NCI-H146 treated with DMSO at 0.1 percent for 48 hours (cell line): Measurements from ENCODE around the gene WDR81.
"Not testable (repeated sequence)": the region's sequence is repeated elsewhere in the genome, so short reads cannot be mapped to it uniquely, and the experiment has no call there.

Experiments
- DNase-seq: peaks from one replicate; lab custom pipeline; 2025; ENCODE audit not compliant: unreplicated experiment; lab: John Stamatoyannopoulos, UW

The WDR81 gene

DNA sequence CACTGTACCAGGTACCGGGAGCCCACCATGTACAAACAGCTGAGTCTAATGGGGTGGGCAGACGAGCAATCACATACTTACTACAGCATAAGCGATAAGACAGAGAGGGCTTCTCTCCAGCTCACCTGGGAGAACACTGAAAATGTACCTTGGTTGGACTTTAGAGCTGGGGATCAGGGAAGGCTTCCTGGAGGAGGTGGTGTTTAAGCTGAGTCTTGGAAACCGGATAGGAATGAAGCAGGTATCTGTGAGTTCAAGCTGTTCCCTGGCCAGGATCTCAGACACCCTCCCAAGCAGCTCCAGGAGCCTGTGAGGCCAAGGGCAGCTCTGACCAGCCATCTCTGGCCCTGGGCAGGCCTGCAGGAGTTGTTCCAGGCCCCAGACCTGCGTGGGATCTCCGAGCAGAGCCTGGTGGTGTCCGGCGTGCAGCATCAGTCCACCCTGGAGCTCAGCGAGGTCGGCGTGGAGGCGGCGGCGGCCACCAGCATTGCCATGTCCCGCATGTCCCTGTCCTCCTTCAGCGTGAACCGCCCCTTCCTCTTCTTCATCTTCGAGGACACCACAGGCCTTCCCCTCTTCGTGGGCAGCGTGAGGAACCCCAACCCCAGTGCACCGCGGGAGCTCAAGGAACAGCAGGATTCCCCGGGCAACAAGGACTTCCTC lies 29.4 kb downstream of the WDR81 start:
- no peak for DNase-seq

DNA sequence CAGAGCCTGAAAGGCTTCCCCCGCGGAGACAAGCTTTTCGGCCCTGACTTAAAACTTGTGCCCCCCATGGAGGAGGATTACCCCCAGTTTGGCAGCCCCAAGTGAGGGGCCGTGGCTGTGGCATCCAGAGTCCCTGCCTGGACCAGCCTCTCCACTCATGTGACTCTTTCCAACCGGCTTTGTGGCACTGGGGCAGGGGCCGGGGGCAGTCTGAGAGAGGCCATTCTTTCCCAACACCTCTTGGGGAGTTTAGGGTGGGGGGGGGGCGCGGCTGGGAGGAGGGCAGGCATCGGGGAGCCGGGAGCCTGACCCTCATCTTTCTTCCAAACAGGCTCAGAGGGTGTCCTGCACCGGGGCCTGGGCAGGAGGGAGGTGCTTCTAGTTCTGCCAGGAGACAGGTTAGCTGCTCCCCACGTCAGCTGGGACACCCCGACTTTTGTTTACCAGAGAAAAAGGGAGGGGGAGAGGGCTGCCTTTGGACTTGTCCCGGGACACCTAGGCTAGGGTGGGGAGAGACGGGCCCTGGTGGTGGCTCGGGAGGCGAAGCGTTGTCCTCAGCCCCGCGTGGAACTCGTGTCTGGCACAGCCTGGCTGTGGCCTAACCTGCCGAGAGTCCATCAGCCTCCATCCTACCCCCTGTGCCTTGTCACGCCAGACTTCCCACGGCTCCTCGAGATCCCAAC lies 30.1 kb downstream of the WDR81 start:
- no peak for DNase-seq

DNA sequence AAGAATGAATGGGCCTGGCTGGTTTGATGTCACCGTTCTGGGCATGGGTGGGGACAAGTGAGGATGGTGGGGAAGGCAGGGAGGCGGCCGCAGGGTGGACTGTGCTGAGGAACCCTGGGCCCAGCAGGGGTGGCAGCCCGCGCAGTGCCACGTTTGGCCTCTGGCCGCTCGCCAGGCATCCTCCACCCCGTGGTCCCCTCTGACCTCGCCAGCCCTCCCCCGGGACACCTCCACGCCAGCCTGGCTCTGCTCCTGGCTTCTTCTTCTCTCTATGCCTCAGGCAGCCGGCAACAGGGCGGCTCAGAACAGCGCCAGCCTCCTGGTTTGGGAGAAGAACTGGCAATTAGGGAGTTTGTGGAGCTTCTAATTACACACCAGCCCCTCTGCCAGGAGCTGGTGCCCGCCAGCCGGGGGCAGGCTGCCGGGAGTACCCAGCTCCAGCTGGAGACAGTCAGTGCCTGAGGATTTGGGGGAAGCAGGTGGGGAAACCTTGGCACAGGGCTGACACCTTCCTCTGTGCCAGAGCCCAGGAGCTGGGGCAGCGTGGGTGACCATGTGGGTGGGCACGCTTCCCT lies 30.8 kb downstream of the WDR81 start:
- no peak for DNase-seq

DNA sequence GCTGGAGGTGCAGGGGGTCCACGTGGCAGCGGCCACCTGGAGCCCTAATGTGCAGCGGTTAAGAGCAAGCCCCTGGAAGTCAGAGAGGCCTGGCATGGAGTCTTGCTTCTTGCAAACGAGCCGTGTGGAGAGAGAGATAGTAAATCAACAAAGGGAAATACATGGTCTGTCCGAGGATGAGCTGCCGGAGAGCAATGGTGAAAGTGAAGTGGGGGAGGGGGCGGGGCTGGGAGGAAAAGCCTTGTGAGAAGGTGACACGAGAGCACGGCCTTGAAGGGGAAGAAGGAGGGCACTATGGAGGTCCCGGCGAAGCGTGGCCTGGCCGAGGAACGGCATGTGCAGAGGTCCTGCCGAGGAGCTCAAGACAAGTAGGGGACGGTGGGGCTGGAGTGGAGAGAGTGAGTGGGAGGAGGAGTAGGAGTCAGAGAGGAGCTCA lies 31.3 kb downstream of the WDR81 start:
- no peak for DNase-seq

DNA sequence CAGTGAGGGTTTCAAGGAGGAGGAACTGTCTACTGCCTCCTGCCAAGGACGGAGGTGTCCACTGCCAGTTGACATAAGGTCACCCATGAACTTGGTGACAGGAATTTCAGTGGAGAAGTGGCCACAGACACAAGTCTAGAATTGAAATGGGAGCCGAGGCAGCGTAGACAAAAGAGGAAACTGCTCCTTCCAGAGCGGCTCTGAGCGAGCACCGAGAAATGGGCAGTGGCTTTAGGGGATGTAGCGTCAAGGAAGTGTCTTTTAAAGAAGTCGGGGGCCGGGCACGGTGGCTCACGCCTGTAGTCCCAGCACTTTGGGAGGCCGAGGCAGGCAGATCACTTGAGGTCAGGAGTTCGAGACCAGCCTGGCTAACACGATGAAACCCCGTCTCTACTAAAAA lies 34.3 kb downstream of the WDR81 start:
- DNase-seq: no peak

DNA sequence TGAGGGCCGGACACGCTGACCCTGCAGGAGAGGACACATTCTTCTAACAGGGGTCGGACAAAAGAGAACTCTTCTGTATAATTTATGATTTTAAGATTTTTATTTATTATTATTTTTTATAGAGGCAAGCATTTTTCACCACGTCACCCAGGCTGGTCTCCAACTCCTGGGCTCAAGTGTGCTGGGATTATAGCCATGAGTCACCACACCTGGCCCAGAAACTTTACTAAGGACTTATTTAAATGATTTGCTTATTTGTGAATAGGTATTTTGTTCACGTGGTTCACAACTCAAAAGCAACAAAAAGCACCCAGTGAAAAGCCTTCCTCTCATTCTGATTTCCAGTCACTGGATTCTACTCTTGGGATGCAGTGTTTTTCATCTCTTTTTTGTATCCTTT lies 35.0 kb downstream of the WDR81 start:
- DNase-seq: no peak

DNA sequence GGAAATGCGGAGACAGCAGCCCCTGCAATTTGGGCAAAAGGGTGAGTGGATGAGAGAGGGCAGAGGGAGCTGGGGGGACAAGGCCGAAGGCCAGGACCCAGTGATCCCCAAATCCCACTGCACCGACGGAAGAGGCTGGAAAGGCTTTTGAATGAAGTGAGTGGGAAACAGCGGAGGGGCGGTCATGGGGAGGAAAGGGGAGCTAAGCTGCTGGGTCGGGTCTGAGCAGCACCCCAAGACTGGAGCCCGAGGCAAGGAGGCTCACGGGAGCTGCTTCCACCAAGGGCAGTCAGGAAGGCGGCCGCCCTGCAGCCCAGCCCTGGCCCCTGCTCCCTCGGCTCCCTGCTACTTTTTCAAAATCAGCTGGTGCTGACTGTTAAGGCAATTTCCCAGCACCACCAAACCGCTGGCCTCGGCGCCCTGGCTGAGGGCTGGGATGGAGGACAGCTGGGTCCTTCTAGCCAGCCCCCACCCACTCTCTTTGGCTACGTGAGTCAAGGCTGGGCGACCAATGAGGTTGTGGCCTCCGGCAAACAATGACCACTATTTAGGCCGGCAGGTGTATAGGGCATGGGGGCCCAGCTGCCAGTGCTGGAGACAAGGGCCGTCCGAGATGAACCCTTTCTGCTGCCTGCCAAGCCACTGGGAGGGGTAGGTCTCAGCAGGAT lies 37.9 kb downstream of the WDR81 start:
- peak; percentile 85 for DNase-seq

DNA sequence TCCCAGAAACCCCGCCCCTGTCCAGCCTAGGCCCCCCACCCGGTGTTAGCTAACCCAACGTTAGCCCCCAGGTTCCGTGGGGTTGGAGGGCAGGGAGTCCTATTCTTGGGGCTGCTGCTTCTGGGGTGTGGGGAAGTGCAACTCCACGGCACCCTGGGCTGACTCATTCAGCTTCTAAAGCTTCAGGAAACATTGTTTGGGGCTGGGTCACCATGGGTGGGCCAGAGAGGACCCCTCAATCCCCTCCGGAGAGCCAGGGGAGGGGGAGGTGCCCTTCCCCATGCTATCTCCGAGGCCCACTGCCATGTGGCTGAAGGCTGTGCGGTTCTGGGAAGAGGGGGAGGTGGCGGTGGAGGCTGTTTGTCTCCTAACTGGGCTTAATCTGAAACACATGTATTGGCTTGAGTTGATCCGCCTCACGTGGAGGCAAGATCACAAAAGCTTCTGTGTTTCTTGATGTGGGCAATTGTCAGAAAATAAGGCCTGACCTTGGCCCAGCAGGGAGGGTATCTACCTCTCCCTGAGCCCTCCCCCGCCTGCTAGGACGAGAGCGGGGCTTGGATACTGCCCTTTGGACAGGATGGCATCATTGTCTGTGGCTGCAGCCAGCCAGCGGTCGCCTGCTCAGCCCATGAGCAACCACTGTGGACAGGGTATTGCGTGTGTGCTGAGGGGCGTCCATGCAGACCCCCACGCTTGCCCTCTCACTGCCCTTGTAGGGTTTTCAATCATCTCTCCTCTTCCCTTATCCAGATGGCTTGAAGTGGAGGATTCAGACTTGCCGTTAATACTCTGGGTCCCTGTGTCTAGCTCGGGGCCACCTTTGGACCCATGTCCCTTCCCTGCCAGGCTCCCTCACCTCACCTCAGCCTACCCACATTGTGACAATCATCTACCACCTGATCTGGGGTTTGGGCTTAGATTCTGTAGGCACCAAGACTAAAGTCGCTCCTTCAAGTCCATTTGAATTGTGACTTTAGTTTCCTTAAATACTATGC lies 38.7 kb downstream of the WDR81 start:
- peak; percentile 66 for DNase-seq

DNA sequence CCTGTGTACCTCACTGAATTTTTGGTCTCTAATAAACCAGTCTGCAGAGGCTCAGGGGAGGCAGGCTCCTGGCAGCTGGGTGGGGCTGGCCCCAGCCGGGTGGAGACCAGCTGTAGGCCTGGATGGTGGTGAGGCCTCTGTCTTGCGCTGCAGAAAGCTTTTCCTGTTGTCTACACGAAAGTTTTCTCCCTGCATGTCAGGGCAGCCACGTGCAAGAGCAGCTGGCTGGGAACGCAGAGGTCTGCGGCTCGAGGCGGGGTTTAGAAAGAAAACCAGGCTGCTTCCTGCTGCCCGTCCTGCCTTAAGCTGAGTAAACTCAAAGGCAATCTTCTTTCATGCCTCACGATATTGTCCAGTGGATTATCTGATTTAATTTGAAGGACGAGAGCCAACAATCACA lies 39.8 kb downstream of the WDR81 start:
- no peak for DNase-seq

DNA sequence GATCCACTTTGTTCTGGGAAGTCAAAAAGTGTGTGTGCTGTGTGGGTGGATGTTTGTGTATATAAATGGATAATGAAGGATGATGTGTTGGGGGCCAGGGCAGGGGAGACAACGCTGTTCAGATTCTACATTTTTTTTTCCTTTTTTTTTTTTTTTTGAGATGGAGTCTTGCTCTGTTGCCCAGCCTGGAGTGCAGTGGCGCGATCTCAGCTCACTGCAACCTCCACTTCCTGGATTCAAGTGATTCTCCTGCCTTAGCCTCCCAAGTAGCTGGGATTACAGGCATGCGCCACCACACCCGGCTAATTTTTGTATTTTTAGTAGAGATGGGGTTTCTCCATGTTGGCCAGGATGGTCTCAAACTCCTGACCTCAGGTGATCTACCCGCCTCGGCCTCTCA lies 40.2 kb downstream of the WDR81 start:
- DNase-seq: not testable (repeated sequence)

DNA sequence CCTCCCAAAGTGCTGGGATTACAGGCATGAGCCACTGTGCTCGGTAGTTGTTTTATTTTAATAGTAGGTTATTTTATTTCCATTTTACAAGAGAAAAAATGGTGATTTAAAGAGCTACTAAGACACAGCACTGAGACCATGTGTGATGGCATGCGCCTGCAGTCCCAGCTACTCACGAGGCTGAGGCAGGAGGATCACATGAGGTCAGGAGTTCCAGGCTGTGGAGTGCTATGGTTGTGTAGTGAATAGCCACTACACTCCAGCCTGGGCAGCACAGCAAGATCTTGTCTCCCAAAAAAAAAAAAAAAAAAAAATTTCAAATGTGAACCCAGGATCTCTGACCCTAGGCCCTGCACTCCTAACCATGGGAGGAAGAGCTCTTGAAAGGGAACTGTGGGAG lies 41.1 kb downstream of the WDR81 start:
- DNase-seq: no peak

DNA sequence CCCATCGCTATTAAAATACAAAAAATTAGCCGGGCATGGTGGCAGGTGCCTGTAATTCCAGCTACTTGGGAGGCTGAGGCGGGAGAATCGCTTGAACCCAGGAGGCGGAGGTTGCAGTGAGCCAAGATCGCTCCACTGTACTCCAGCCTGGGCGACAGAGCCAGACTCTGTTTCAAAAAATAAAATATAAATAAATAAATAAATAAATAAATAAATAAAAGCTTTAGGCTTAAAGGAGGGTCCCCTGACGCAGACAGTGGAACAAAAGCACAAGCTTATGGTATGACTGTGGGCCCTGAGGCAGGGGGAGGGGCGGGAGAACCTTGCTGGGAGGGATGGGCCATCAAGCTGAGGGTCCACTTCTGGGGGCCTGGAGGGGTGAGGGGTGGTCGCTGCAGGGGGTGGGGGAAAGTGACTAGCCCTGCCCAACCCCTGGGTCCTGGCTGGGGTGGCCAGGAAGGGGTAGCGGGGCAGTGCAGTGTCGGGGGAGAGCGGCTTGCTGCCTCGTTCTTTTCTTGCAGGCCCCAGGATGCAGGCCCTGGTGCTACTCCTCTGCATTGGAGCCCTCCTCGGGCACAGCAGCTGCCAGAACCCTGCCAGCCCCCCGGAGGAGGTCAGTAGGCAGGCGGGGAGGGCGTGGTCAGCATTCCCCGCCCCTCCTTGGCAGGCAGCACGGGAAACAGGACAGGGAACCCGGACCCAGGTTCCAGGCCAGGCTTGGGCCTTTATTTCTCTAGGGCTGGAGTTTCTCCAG lies 42.1 kb downstream of the WDR81 start:
- no peak for DNase-seq

DNA sequence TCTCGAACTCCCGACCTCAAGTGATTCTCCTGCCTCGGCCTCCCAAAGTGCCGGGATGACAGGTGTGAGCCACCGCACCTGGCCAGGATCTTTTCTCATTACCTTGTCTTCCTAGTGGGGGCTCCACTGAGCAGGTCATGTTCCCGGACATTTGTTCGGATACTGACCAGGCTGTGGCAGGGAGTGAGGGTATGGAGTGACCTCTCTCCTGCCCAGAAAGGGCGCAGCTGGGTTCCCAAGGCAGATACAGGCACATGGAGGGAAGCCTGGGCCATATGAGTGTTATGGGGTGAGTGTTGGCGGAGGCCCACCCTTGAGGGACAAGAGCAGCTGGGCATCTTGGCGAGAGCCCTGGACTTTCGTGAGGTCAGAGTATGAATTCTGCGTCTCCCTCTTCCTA lies 42.9 kb downstream of the WDR81 start:
- DNase-seq: no peak

DNA sequence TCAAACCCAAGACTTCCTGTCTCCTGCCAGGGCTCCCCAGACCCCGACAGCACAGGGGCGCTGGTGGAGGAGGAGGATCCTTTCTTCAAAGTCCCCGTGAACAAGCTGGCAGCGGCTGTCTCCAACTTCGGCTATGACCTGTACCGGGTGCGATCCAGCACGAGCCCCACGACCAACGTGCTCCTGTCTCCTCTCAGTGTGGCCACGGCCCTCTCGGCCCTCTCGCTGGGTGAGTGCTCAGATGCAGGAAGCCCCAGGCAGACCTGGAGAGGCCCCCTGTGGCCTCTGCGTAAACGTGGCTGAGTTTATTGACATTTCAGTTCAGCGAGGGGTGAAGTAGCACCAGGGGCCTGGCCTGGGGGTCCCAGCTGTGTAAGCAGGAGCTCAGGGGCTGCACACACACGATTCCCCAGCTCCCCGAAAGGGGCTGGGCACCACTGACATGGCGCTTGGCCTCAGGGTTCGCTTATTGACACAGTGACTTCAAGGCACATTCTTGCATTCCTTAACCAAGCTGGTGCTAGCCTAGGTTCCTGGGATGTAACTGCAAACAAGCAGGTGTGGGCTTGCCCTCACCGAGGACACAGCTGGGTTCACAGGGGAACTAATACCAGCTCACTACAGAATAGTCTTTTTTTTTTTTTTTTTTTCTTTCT lies 45.4 kb downstream of the WDR81 start:
- peak; percentile 46 for DNase-seq

DNA sequence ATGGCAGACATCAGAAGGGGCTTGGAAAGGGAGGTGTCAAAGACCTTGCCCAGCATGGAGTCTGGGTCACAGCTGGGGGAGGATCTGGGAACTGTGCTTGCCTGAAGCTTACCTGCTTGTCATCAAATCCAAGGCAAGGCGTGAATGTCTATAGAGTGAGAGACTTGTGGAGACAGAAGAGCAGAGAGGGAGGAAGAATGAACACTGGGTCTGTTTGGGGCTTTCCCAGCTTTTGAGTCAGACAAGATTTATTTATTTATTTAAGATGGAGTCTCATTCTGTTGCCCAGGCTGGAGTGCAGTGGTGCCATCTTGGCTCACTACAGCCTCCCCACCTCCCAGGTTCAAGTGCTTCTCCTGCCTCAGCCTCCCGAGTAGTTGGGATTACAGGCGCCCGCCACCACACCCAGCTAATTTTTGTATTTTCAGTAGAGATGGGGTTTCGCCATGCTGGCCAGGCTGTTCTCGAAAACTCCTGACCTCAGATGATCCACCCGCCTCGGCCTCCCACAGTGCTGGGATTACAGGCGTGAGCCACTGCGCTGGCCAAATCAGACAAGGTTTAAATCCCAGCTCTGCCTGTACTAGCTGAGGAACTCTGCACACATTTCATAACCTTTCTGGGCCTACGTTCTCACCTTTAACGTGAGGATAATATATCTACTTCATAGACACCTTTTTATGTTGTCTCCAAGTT lies 48.6 kb downstream of the WDR81 start:
- not testable (repeated sequence) for DNase-seq

DNA sequence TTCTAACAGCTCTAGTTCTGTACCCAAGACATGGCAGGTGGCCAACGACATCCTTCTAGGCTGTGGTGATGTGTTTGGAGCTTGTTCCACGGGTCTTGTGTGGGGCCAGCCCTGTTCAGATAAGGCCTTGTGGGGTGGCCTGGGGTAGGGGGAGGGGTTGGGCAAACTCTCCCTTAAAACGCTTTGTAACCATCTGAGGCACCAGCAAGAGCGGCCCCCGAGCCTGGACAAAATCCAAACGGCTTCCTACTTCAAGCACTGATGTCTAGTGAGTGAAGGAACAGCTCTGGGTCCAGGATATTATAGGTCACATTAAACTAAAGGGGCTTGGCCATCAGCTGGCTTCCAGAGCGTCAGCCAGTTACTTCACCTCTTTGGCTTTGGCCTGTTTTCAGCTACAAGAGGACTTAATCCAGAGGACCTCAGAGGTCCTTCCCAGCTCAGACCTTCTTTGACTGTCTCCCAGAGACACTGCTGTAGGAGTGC lies 49.2 kb downstream of the WDR81 start:
- no peak for DNase-seq

DNA sequence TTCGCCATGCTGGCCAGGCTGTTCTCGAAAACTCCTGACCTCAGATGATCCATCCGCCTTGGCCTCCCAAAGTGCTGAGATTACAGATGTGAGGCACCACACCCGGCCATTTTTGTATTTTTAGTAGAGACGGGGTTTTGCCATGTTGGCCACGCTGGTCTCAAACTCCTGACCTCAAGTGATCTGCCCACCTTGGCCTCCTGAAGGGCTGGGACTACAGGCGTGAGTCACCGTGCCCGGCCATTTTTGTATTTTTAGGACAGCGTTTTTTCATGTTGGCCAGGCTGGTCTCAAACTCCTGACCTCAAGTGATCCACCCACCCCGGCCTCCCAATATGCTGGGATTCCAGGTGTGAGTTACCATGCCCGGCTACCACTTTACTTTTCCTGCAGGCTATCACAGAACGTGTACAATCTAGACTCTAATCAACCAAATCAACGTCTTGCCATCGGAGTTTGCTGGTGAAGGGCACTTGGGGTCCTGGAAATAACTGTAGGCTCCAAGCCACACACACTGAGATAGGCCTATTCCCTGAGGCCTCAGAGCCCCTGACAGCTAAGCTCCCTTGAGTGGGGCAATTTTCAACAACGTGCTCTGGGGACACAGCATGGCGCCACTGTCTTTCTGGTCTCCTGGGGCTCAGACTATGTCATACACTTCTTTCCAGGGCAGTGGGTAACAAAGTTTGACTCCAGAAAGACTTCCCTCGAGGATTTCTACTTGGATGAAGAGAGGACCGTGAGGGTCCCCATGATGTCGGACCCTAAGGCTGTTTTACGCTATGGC lies 50.1 kb downstream of the WDR81 start:
- DNase-seq: no peak

DNA sequence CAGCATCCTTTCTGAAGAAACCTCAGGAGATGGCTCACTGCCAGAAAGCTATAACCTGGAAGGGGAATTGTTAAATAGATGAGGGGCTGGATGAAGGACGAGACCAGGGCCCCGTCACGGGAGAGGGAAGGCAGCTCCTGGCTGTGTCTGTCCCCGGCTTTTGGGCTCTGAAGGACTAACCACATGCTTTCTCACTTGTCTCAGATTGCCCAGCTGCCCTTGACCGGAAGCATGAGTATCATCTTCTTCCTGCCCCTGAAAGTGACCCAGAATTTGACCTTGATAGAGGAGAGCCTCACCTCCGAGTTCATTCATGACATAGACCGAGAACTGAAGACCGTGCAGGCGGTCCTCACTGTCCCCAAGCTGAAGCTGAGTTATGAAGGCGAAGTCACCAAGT lies 51.8 kb downstream of the WDR81 start:
- DNase-seq: no peak
